Glomerular endothelial cell (primary cell): Measurements from ENCODE around the gene ITGB1BP1. TPM values are rescaled to one million over a fixed set of nuclear protein-coding genes. Genes with fewer than 3 reads are reported as not detected.

ENCODE experiments used
- DNase-seq: peaks from one replicate; pipeline ENCODE4 v3.0.0-alpha.2; 2011; ENCODE audit warnings: low read depth, low spot score; ENCODE audit errors: extremely low read depth
- total RNA-seq: library from RNA; depleted of rRNA; stranded (reverse); fragments of >200 nt; gene quantifications from 2 replicates; pipeline ENCODE4 v1.2.3, GENCODE V29; 2015

ITGB1BP1 gene
- total RNA-seq, 1 donor from 2014 or later, result 50.3 TPM

GRCh38 chr2:9355270-9355669 lies 68.1 kb downstream of the ITGB1BP1 start:
- no peak for DNase-seq

GRCh38 chr2:9354318-9354717 lies 69.0 kb downstream of the ITGB1BP1 start:
- no peak for DNase-seq

Other genes with a start within 250 kb of the ITGB1BP1 start
- 42.1 and 71.6 TPM in 2 replicates for gene ASAP2, start 216.7 kb downstream of the ITGB1BP1 start, total RNA-seq
- 29.1 and 44.6 TPM in 2 replicates for gene CPSF3, start 126 bp upstream of the ITGB1BP1 start, total RNA-seq
- 27.1 and 42.2 TPM in 2 replicates for gene IAH1, start 51.0 kb upstream of the ITGB1BP1 start, total RNA-seq
- gene ADAM17, start 132.3 kb upstream of the ITGB1BP1 start, total RNA-seq, result 35.0 and 42.2 TPM in 2 replicates
- 305 and 357 TPM in 2 replicates for gene YWHAQ, start 207.5 kb upstream of the ITGB1BP1 start, total RNA-seq